Activated CD4-positive, alpha-beta T cell treated with anti-CD3 and anti-CD28 coated beads for 24 hours (primary cell): Measurements from ENCODE around the gene NFKBIE.
"Not testable (repeated sequence)": the region's sequence is repeated elsewhere in the genome, so short reads cannot be mapped to it uniquely, and the experiment has no call there.

Source experiments
- DNase-seq, 2 donors: peaks; one replicate each; pipeline ENCODE4 v3.0.0-alpha.2; 2020; ENCODE audit warnings: low read depth in 2 of 2

Gene NFKBIE

GRCh38 chr6:44265007-44265721 is at the start of gene NFKBIE:
TSS of gene NFKBIE (minus strand) at chr6:44265551. CDS start at chr6:44265346, 205 bp downstream.
- DNase-seq, result peak; percentile 94 to 95

DNA sequence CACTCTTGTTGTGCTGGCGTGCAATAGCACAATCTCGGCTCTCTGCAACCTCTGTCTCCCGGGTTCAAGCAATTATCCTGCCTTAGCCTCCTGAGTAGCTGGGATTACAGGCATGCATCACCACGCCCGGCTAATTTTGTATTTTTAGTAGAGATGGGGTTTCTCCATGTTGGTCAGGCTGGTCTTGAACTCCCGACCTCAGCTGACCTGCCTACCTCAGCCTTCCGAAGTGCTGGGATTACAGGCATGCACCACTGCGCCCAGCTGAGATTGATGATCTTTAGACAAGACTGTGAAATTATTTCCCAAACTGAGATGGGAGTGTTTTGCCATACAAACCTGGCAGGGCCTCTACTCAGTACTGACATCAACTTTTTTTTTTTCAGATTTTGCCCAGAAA is 49.3 kb upstream of the NFKBIE start:
- DNase-seq, result not testable (repeated sequence)

DNA sequence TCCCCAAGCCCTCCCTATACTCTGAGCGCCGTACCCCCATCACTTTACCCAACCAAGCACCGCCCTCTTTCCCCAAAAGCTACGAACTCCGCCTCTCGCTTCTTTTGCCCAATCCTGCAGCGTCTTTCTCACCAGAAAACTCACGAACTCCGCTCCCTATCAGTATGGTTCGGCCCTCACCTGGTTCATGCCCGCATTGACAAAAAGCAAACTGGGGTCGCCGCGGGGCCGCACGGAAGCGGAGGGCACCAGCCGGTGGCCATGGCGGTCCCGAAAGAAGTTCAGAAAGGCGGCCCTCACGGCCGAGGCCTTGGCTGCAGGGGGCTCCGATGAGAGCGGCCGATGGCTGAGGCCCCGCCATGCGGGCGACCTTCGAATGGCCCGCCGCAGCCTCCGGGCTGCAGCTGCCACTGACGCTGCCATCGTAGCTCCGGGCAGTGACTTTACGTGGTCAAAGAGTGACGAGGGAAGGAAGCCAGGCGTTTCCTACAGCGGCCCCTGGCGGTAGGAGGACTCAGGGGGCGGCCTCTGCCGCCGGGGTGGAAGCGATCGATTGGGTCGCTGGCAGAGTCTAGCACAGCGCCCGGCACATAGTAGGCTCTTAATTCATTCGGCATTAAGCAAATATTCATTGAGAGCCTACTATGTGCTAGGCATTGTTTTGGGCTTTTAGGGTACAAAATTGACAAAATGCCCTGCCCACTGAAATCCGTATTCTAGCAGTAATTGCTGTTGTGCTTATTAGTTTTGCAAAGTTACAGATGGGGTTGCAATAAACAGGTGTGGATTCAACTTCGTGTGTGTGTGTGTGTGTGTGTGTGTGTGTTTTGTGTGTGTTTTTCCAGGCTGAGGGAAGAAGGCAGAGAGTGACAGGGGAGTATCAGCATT is 47.8 kb upstream of the NFKBIE start, which contains the start of gene AARS2:
Gene AARS2, minus strand, starts transcription at position 447 of the 888 bp plus-strand sequence. Its CDS starts 24 bp downstream, at position 423.
- DNase-seq, result peak; percentile 92 to 96

DNA sequence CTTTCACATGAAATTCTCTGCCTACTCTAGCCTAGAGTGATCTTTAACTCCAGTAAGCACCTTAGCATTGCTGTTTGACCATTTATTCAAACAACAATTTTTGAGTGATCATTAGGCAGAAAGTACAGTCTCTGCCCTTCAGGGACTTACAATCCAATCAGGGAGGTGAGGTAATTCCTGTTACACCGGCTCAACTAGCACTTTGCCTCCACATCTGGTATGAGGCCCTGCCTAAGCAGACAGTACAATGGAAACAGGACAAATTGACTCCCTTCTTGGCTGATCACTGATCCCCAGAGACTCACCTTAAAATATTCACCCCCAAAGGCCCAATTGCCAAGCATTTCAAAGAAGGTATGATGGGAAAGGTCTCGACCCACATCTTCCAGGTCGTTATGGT is 46.4 kb upstream of the NFKBIE start:
- DNase-seq, result no peak

DNA sequence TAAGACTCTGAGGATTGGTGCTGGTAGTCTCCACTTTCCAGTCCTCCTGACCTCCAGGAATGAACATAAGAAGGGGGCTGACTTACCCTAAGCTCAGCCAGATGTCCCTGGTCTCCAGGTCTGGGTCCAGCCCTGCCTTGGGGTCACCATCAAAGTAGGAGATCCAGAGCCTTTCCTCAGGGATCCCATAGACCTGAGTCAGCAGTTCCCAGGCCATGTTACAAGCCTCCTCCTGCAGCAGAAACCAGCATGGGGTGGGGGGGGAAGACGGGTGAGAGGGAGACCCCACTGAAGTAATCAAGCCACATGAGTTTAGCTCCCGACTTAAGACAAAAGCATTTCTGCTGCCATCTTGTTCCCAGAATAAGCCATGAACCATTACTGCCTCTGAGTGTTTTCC is 46.0 kb upstream of the NFKBIE start:
- DNase-seq, result no peak

DNA sequence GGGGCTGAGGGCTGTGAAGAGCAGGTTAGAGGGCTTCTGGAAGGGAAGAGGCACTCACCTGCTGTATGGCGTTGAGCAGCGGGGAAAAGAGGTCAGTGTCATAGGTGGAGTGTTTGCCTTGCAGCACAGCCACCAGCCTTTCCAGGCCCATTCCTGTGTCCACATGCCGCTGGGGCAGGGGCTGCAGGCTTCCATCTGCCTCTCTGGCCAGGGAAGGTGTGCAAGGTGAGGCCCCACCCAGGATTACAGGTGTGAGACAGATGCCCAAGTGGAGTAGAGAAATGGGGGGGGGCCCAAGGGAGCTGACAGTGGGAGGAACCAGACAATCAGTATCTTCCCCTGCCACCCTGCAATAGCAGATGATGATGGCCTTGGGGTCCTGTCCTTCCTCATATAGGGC is 44.9 kb upstream of the NFKBIE start:
- no peak for DNase-seq

- DNase-seq, result no peak
These were observed 44.3 kb upstream of the NFKBIE start for GRCh38 chr6:44309631-44310030.

GRCh38 chr6:44309092-44309491 is 43.7 kb upstream of the NFKBIE start:
- DNase-seq, result no peak

DNA sequence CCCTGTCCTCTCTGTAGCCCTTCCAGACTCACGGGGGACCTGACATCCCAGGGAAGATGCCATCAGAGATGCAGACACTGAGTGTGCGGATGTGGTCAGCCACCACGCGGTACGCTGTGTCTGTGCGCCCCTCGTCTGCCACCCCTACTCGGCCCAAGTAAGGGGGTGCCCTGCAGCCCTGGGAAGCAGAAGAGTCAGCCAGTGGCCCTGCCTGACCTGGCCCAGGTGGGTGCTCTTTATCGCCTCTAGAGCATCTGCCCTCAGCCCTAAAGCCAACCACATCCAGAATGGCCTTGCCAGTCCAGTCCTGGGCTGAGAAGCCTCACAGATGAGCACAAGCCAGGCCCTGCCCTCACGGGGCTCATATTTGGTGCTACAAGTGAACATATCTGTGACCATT is 41.9 kb upstream of the NFKBIE start:
- no peak for DNase-seq

DNA sequence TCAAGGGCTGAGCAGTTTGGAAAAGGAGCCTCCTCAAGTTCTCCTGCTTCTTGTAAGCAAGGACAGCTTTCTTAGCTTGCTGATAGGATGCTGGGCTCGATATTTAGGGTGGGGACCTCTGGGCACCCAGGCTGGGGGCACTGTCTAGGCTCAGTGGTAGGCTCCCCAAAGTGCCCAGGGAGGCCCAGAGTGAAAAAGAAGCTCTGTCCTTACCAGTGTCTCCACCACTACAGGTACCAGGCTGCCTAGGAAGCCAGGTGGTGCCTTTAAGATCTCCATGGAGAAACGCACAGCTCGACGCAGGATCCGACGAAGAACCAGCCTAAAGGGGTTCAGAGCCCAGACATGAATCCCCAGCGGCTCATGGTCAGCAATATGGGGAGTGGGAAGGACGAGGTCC is 41.4 kb upstream of the NFKBIE start:
- no peak for DNase-seq

DNA sequence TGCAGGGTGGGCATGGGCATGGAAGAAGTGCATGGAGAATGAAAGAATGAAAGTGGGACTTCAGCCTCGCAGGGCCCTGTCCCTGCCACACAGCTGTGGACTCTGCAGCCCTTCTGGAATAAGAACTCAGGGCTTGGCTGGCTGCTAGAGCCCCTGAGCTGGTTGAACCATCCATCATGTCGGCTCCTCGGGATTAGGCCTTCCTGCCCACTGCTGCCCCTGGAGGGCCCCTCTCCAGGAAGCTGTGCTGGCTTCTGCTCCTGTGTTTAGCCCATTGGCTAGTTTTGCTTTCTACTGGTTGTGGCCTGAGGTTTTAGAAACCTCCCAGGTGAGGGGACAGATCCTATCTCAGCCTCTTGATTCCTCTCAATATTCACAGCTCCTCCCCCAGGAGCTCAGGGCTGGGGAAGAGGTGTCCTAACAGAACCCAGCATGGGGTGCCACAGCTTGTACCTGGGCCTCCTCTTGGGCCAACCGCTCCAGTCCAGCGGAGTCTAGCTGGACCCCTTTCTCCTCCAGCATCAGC is 39.9 kb upstream of the NFKBIE start:
- no peak for DNase-seq

DNA sequence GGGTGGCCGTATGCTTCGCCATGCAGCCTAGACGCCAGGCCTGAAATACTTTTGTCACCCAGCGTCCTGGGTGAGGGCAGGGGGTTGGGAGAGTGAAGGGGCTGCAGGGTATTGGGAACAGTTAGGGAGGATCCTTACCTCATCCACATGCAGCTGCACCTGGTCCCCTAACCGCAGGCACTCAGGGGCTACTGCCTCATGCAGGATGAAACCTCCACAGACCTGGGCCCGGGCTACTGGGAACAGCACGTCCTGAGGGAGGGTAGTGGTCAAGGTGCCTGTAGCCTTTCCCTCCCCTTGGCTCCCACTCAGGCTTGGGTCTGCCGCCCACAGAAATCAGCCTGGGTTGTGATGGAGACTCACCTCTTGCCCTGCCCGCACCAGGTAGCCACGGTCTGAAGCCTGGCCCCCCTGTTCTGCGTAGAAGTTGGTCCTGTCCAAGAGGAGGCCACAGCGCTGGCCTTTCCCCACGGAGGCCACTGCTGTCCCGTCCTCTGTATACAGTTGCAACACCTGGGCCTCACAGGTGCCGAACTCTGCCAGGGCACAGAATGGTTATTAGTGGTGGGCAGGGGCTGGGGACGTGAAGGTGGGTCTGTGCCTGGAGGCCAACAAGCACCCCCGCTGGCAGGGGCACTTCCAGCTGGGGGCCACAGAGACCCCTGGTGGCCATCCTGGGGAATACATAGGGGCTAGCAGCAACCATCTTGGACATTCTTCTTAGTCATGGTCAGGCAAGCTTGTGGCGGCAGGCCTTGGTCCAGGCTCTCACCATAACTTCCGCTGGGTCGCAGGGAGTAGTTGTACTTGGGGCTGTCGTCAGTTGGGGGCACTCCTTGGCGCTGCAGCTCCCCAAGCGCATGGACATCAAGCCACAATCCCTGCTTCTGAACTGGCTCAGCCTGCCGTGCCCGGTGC is 39.2 kb upstream of the NFKBIE start:
- no peak for DNase-seq

DNA sequence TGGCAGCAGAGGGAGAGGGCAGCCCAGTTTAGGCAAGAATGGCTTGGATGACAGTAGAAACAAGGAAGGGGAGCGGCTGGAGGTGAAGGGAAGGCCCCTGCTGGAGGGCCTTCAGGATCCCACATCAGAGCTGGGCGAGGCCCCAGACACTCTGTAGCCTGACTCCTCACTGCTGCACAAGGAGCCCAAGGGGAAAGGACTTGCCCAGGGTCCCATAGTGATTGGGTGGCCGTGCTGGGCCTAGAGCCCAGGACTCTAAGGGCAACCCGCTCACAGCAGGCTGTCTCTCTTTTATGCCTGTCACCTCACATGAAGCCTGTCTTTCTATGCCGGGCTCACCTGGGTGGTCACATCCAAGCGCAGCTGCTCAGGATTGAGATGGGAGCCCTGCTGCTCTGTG is 38.5 kb upstream of the NFKBIE start:
- DNase-seq, result no peak

DNA sequence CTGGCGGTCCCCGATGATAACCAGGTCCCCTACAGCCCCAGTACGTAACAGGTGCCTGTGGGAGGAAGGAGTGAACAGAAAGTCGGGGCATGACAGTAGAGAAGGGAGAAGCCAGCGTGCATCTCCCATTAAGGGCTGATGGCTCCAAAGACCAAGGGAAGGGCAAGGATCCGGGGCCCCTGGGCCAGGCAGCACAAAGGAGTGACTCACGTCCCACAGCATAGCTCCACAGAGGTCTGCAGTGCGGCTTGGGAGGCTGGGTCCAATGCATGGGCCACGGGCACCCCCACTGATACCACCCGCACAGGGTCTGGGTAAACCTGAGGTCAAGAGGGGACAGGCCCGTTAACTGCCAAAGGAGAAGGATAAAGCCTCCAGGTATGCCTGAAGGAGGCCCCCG is 37.5 kb upstream of the NFKBIE start:
- DNase-seq, result no peak

- DNase-seq, result no peak
These were observed 36.6 kb upstream of the NFKBIE start for GRCh38 chr6:44301782-44302564.

GRCh38 chr6:44301106-44301505 is 35.8 kb upstream of the NFKBIE start:
- DNase-seq, result no peak

DNA sequence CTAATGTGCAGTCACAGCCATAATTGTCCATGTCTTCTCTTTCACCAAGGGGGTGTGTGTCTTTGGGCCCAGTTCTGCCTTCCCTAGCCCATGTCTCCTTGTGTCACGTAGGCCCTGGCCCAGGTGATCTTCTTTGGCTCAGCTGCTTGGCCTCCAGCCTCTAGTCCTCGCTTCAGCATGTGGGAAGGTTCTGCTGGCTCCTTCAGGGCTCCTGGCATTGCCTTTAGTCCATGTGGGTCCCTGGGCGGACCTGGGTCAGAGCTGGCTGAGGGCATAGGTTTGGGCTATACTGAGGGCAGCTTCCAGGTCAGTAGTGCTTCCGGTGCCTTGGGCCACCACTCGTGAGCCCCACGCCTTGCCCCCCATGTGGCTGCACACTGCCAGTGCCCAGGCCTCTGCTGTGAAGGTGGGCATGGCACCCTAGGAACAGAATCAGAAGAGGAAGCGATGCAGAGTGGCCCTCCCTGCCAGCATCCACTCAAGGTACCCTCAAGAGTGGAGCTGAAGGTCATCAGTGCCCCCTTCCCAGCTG is 35.0 kb upstream of the NFKBIE start:
- no peak for DNase-seq

GRCh38 chr6:44298864-44299263 is 33.5 kb upstream of the NFKBIE start:
- DNase-seq, result no peak

GRCh38 chr6:44298055-44298803 is 32.9 kb upstream of the NFKBIE start:
- no peak for DNase-seq
